ENCODE measurements around the gene PGAP2. TPM values are rescaled to one million over a fixed set of nuclear protein-coding genes. Genes with fewer than 3 reads are reported as not detected.

The PGAP2 gene
- total and polyA plus RNA-seq, 2 donors (not counting 1 experiment from before 2014, with no cell fraction given), result 20.5 to 47.1 TPM

DNA sequence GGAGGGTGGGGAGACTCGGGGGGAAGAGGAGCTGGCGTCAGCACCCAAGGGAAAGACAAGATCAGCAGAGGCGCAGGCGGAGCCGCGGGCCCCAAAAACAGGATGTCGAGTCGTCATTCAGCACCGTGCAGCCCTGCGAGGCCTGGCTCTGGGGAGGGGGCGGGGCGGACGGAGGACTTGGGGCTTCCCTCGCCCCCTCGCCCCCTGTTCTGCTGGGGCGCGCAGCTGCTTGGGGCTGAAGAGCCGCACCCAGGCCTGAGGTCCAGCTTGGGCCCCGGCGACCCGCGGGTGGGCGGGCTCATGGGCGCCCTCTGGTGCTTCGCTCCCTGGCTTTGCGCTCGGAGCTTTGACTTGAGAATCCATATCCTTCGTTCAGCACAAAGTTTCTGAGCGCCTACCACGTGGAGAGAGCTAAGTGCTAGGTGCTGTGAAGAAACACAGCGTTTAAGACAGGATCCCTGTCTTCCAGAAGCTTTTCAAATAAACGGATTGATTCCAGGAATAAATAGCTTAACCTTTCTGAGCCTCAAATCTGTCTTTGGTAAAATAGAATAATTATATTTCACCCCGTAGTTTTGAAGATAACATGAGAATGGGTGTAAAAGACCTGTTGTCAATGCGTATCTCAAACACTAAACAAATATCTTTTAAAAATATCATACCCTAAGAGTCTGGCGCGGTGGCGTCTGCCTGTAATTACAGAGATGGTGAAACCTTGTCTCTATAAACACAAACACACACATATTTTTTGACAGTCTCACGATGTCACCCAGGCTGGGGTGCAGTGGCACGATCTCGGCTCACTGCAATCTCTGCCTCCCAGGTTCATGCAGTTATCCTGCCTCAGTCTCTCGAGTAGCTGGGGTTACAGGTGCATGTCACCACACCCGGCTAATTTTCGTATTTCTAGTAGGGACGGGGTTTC, 33.3 kb downstream of the PGAP2 start:
- Histone ChIP-seq H3K36me3 (replicated peaks in 1 of 2; ENCODE audit: control extremely low read depth in 1 of 2, control insufficient read depth in 1 of 2, extremely low read depth in 1 of 2, insufficient read depth in 2 of 2, low read length in 1 of 2) (no peaks in the 10 kb centered on the region), H3K9me3 (ENCODE audit: control extremely low read depth in 1 of 3, control insufficient read depth in 2 of 3, insufficient read depth in 1 of 3, low read length in 2 of 3) (no peaks in the 10 kb centered on the region), H3K27ac (ENCODE audit: low read length in 2 of 2) (peak overlapping the region; percentile 95 to 98), H3K4me2 (replicated peaks; ENCODE audit: low read depth, low read length, poor library complexity, severe bottlenecking) (peak overlapping the region; percentile 98), H3K9ac (ENCODE audit: low read length) (peak overlapping the region; percentile 88), H2AFZ (ENCODE audit: insufficient read depth, low read depth, low read length, poor library complexity, severe bottlenecking) (peak overlapping the region; percentile 45), H3K4me3 (ENCODE audit: control extremely low read depth in 1 of 5, extremely low read depth in 1 of 5, insufficient read depth in 1 of 5, low read depth in 2 of 5, low read length in 4 of 5) (peak overlapping the region; percentile 31 to 89 (median 85)), H3K4me1 (ENCODE audit: control insufficient read depth in 2 of 2, insufficient read depth in 2 of 2, low read length in 2 of 2) (peaks cover 39 to 44% of the 10 kb centered on the region in 2 donors), H3K27me3 (replicated peaks in 1 of 4; ENCODE audit: control extremely low read depth in 1 of 4, control insufficient read depth in 3 of 4, insufficient read depth in 4 of 4, low read length in 3 of 4) (no peaks in the 10 kb centered on the region), H3K79me2 (ENCODE audit: control insufficient read depth, insufficient read depth, low read length) (peaks cover 44% of the 10 kb centered on the region), H4K20me1 (ENCODE audit: control insufficient read depth, insufficient read depth, low read length, poor library complexity, severe bottlenecking) (peaks cover 32% of the 10 kb centered on the region)
- H3K9me3 Mint-ChIP-seq (ENCODE audit: insufficient read depth), result no peaks in the 10 kb centered on the region
- DNase-seq (peak; percentile 99), ATAC-seq (ENCODE audit: low read depth) (no peak)
- H3K4me1 Mint-ChIP-seq, result peaks cover 48% of the 10 kb centered on the region
- intact Hi-C loops (cut with micrococcal nuclease), result loop anchor here (1.0 to 2.0 kb wide), 7 partner anchors 13 to 253 kb away; partner anchors contain the start of genes NUP98, PGAP2 and RRM1
- H3K27me3 Mint-ChIP-seq, result no peaks in the 10 kb centered on the region
- TF ChIP-seq EZH2 (IDR thresholded peaks at IDR 0.05; ENCODE audit: borderline replicate concordance, insufficient read depth, low read depth, low read length, poor library complexity, severe bottlenecking), result no peak
- TF ChIP-seq, protein P1, sequence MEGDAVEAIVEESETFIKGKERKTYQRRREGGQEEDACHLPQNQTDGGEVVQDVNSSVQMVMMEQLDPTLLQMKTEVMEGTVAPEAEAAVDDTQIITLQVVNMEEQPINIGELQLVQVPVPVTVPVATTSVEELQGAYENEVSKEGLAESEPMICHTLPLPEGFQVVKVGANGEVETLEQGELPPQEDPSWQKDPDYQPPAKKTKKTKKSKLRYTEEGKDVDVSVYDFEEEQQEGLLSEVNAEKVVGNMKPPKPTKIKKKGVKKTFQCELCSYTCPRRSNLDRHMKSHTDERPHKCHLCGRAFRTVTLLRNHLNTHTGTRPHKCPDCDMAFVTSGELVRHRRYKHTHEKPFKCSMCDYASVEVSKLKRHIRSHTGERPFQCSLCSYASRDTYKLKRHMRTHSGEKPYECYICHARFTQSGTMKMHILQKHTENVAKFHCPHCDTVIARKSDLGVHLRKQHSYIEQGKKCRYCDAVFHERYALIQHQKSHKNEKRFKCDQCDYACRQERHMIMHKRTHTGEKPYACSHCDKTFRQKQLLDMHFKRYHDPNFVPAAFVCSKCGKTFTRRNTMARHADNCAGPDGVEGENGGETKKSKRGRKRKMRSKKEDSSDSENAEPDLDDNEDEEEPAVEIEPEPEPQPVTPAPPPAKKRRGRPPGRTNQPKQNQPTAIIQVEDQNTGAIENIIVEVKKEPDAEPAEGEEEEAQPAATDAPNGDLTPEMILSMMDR (IDR thresholded peaks at IDR 0.05), result peak; percentile 81
- H3K27ac Mint-ChIP-seq, result peak overlapping the region; percentile 98
- POLR2A ChIA-PET, result interaction anchor here (0.6 to 2.6 kb wide), 17 partner anchors 9 to 1457 kb away, joined by 3 to 69 read pairs (median 6); partner anchors contain the start of genes NUP98, PGAP2 and STIM1
- H3K4me3 Mint-ChIP-seq, result peak overlapping the region; percentile 84
- CTCF ChIA-PET, result interaction anchor here (0.6 to 28.7 kb wide), 31 partner anchors 11 to 255 kb away, joined by 3 to 819 read pairs (median 5); partner anchors contain the start of genes NUP98, PGAP2 and STIM1
- WGBS (ENCODE audit: insufficient coverage), result 14% methylated on average over 37 of the region's 44 CpGs

All from B cell (primary cell).